IMR-90 (cell line): ENCODE measurements around the gene CHRNG. TPM values are rescaled to one million over a fixed set of nuclear protein-coding genes. Genes with fewer than 3 reads are reported as not detected.

ENCODE experiments used
- ATAC-seq: fragments of 200-7000 bp; cut with Tn5 transposase; 2 replicates; pipeline ENCODE4 v1.9.1; 2020; ENCODE audit warnings: low read depth, mild to moderate bottlenecking, moderate library complexity
- BruUV-seq: library from RNA; stranded (reverse); fragments of 400-500 nt; replicated peaks from 2 replicates; lab custom pipeline; 2021; lab: Mats Ljungman, UMichigan
- CTCF ChIA-PET: fragments of 300-600 bp; formaldehyde crosslinking; extraction: SDS; loops from one replicate; lab custom pipeline; 2021; ENCODE audit warnings: antibody characterized with exemption; lab: Yijun Ruan, JAX
- POLR2A ChIA-PET: fragments of 300-600 bp; sonication (Branson Sonifier 250); formaldehyde crosslinking; loops from one replicate; lab custom pipeline; 2022; ENCODE audit warnings: antibody characterized with exemption; ENCODE audit not compliant: unreplicated experiment; lab: Charles Lee
- DNase-seq: peaks from one replicate; pipeline ENCODE4 v3.0.0; 2013
- H2AFZ ChIP-seq: replicated peaks from 2 replicates; pipeline ENCODE3; 2013; ENCODE audit warnings: low read length, mild to moderate bottlenecking; ENCODE audit not compliant: poor library complexity
- H2AK5ac ChIP-seq: 2 replicates; pipeline ENCODE4 v1.6.1; 2013; ENCODE audit warnings: low read depth, low read length, inconsistent platforms
- H2AK9ac ChIP-seq: replicated peaks from 2 replicates; pipeline ENCODE3; 2013; ENCODE audit warnings: mild to moderate bottlenecking, low read depth, low read length, moderate library complexity; ENCODE audit not compliant: poor library complexity
- H2BK120ac ChIP-seq: 2 replicates; pipeline ENCODE4 v1.6.1; 2013; ENCODE audit warnings: low read depth, low read length, inconsistent platforms
- H2BK15ac ChIP-seq: 3 replicates; pipeline ENCODE4 v1.6.1; 2013; ENCODE audit warnings: low read depth, low read length, inconsistent platforms
- H2BK20ac ChIP-seq: 2 replicates; pipeline ENCODE4 v1.6.1; 2013; ENCODE audit warnings: low read depth, mild to moderate bottlenecking, inconsistent platforms, low read length, moderate library complexity
- H2BK5ac ChIP-seq: 2 replicates; pipeline ENCODE4 v1.6.1; 2013; ENCODE audit warnings: mild to moderate bottlenecking, low read depth, low read length, inconsistent platforms; ENCODE audit not compliant: poor library complexity, severe bottlenecking
- H3K14ac ChIP-seq: replicated peaks from 2 replicates; pipeline ENCODE4 v1.6.1; 2013; ENCODE audit warnings: low read depth, low read length, inconsistent platforms
- H3K18ac ChIP-seq: 2 replicates; pipeline ENCODE4 v1.6.1; 2013; ENCODE audit warnings: low read depth, low read length, control low read depth
- H3K23ac ChIP-seq: 2 replicates; pipeline ENCODE4 v1.6.1; 2013; ENCODE audit warnings: low read depth, low read length, inconsistent platforms
- H3K27ac ChIP-seq: 2 replicates; pipeline ENCODE4 v1.5.1; 2013; ENCODE audit warnings: mild to moderate bottlenecking, control low read depth, low read length; ENCODE audit not compliant: insufficient read depth
- H3K27me3 ChIP-seq: 2 replicates; pipeline ENCODE4 v1.6.1; 2013; ENCODE audit warnings: low read length; ENCODE audit not compliant: control insufficient read depth, insufficient read depth
- H3K36me3 ChIP-seq: 2 replicates; pipeline ENCODE4 v1.6.1; 2013; ENCODE audit warnings: low read length, mixed read lengths; ENCODE audit not compliant: control insufficient read depth, insufficient read depth
- H3K4ac ChIP-seq: 2 replicates; pipeline ENCODE4 v1.6.1; 2013; ENCODE audit warnings: low read depth, low read length, inconsistent platforms
- H3K4me1 ChIP-seq: 2 replicates; pipeline ENCODE4 v1.6.1; 2013; ENCODE audit warnings: low read length, mixed read lengths; ENCODE audit not compliant: control insufficient read depth, insufficient read depth
- H3K4me2 ChIP-seq: 2 replicates; pipeline ENCODE4 v1.6.1; 2013; ENCODE audit warnings: low read depth, mild to moderate bottlenecking, control low read depth, low read length, moderate library complexity
- H3K4me3 ChIP-seq: 2 replicates; pipeline ENCODE4 v1.5.1; 2013; ENCODE audit warnings: low read depth, mild to moderate bottlenecking, control low read depth, low read length, moderate library complexity; ENCODE audit not compliant: insufficient read depth
- H3K56ac ChIP-seq: 2 replicates; pipeline ENCODE4 v1.6.1; 2013; ENCODE audit warnings: low read length, inconsistent platforms; ENCODE audit not compliant: insufficient read depth; ENCODE audit errors: extremely low read depth
- H3K79me1 ChIP-seq, 2 experiments: 2 replicates each; pipeline ENCODE4 v1.6.1; 2013; ENCODE audit warnings: low read length in 2 of 2, inconsistent platforms in 1 of 2, low read depth in 1 of 2
- H3K9ac ChIP-seq: 2 replicates; pipeline ENCODE4 v1.6.1; 2013; ENCODE audit warnings: low read depth, low read length, control low read depth
- H3K9me1 ChIP-seq: 2 replicates; pipeline ENCODE4 v1.6.1; 2013; ENCODE audit warnings: low read length, inconsistent platforms; ENCODE audit not compliant: insufficient read depth
- H3K9me3 ChIP-seq: 2 replicates; pipeline ENCODE4 v1.6.1; 2013; ENCODE audit warnings: low read length; ENCODE audit not compliant: control insufficient read depth, insufficient read depth
- H4K20me1 ChIP-seq: 2 replicates; pipeline ENCODE4 v1.6.1; 2013; ENCODE audit warnings: low read length, inconsistent platforms; ENCODE audit not compliant: insufficient read depth
- H4K5ac ChIP-seq: 2 replicates; pipeline ENCODE4 v1.6.1; 2013; ENCODE audit warnings: mild to moderate bottlenecking, low read depth, low read length, control low read depth
- H4K8ac ChIP-seq, 2 experiments: 2 replicates each; pipeline ENCODE4 v1.6.1; 2013; ENCODE audit warnings: low read depth in 2 of 2, low read length in 2 of 2, control low read depth in 1 of 2, inconsistent platforms in 1 of 2
- H4K91ac ChIP-seq: 2 replicates; pipeline ENCODE4 v1.6.1; 2013; ENCODE audit warnings: low read depth, low read length, inconsistent platforms; ENCODE audit not compliant: insufficient read depth
- BHLHE40 ChIP-seq: fragments of 150-350 bp; IDR thresholded peaks from 2 replicates; pipeline ENCODE4 v1.6.1; 2016; ENCODE audit warnings: mild to moderate bottlenecking, low read depth, low read length
- CEBPB ChIP-seq: IDR thresholded peaks from 2 replicates; pipeline ENCODE4 v1.6.1; 2012; ENCODE audit warnings: low read depth, low read length, improper control_type of control experiment
- CHD1 ChIP-seq: IDR thresholded peaks from 2 replicates; pipeline ENCODE4 v1.6.1; 2012; ENCODE audit warnings: low read depth, low read length, improper control_type of control experiment
- FOS ChIP-seq: fragments of 150-350 bp; IDR thresholded peaks from 2 replicates; pipeline ENCODE4 v1.6.1; 2016; ENCODE audit warnings: low read depth, low read length
- MAFK ChIP-seq: IDR thresholded peaks from 2 replicates; pipeline ENCODE4 v1.6.1; 2012; ENCODE audit warnings: low read depth, low read length, improper control_type of control experiment
- MAZ ChIP-seq: IDR thresholded peaks from 2 replicates; pipeline ENCODE4 v1.6.1; 2012; ENCODE audit warnings: low read depth, mild to moderate bottlenecking, low read length, improper control_type of control experiment, moderate library complexity, borderline replicate concordance
- MXI1 ChIP-seq: IDR thresholded peaks from 2 replicates; pipeline ENCODE4 v1.6.1; 2012; ENCODE audit warnings: low read depth, mild to moderate bottlenecking, low read length, moderate library complexity, borderline replicate concordance
- RAD21 ChIP-seq: IDR thresholded peaks from 2 replicates; pipeline ENCODE4 v1.6.1; 2012; ENCODE audit warnings: low read length, improper control_type of control experiment
- RFX5 ChIP-seq: IDR thresholded peaks from 2 replicates; pipeline ENCODE4 v1.8.0; 2012; ENCODE audit warnings: low read depth, mild to moderate bottlenecking, low read length, moderate library complexity
- SMC3 ChIP-seq: fragments of 150-350 bp; IDR thresholded peaks from 2 replicates; pipeline ENCODE4 v1.6.1; 2016; ENCODE audit warnings: low read depth, mild to moderate bottlenecking, antibody characterized with exemption, low read length, moderate library complexity
- WGBS, 2 experiments: methylation state at CpG; one replicate each; pipeline versions ENCODE4 v1.1.5 to v1.1.7; 2013; ENCODE audit warnings: missing lambda C conversion rate in 2 of 2; ENCODE audit not compliant: insufficient read length in 1 of 2; ENCODE audit errors: extremely low coverage in 2 of 2; 5-methylcytosine and 5-hydroxymethylcytosine counted together
- dilution Hi-C: fragments of 300-500 bp; cut with HindIII; formaldehyde crosslinking; loops from one replicate; pipeline ENCODE4 v1.14.3; 2018; ENCODE audit warnings: low sequenced_read_pairs; ENCODE audit not compliant: unreplicated experiment
- in situ Hi-C: fragments of 300-500 bp; cut with MboI; formaldehyde crosslinking; loops from 3 replicates; pipeline ENCODE4 v1.14.3; 2019; ENCODE audit warnings: low sequenced_read_pairs, inconsistent platforms, mixed read lengths
- intact Hi-C: fragments of 100-400 bp; cut with micrococcal nuclease; formaldehyde crosslinking; loops from 2 replicates; pipeline ENCODE4 v1.10.0; 2022
- polyA plus RNA-seq, 3 experiments: library from polyadenylated mRNA; depleted of rRNA; stranded (reverse); fragments of >200 nt; gene quantifications; 2 replicates each; pipeline ENCODE4 v1.2.3, GENCODE V29; 2012; ENCODE audit warnings: low replicate concordance in 1 of 3
- total RNA-seq: library from RNA; depleted of rRNA; stranded (reverse); fragments of >200 nt; gene quantifications from 2 replicates; pipeline ENCODE4 v1.2.3, GENCODE V29; 2012
- TF ChIP-seq, protein P1 (sequence below): conservative IDR thresholded peaks from 2 replicates; pipeline ENCODE4 v1.5.1; 2012; ENCODE audit warnings: mild to moderate bottlenecking, low read depth, low read length, improper control_type of control experiment
- TF ChIP-seq, protein P2 (sequence below): fragments of 150-350 bp; IDR thresholded peaks from 2 replicates; pipeline ENCODE4 v1.6.1; 2017; ENCODE audit warnings: mild to moderate bottlenecking, antibody characterized with exemption, low read length, low read depth
- TF ChIP-seq, protein P3 (sequence below): fragments of 150-350 bp; IDR thresholded peaks from 2 replicates; pipeline ENCODE4 v1.6.1; 2016; ENCODE audit warnings: low read depth, mild to moderate bottlenecking, low read length, moderate library complexity, borderline replicate concordance

The CHRNG gene
- total and polyA plus RNA-seq, 2 of the 4 experiments (the other 2 are of a cell fraction), result not detected

DNA sequence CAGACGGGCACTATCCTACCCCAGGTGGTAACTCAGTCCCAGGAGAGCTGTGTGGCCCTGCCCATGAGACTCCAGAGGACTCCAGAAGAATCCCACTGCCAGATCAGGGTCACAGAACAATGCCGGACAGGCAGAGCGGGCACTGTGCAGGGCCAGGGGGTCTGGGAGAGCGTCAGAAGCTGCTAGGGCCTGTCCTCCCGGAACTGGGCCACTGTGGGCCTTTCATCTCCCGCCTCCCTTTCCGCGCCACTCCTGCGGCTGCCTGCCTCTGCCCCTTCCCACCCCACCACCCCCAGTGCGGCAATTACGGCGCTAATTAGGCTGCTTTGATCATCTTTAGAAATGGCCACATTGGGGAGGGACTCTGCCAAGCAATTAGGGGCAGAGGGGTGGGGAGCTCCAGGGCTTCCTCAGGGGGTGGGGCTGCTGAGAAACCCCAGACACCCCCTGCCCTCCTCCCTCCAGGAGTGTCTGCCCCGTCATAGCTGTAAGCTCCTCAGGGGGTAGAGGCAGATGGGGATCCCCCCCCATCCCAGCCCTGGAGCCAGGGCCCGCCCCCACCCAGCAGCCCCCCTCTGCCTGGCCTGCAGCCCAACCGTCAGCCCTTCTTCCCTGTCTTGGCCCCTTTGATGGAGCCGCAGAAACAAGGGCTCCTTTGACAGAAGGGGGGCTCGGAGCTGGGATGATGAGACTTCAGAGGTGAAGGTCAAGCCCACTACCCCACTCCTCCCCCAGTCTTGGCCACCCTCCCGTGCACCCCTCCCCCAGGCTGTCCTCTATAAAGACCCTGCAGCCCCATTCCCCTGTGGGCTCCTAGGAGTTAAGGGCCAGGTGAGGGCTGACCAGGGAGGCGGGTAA lies 19.7 kb upstream of the CHRNG start, which contains the start of gene PRSS56:
Gene PRSS56, plus strand, starts transcription at position 808 of the 858 bp plus-strand sequence. CDS start 211 bp downstream, outside the sequence.
- WGBS, 2 experiments, result 54% methylated on average over 2 of the region's 19 CpGs; no CpG with 5 or more reads in 1 of the 2 experiments
- H3K9ac ChIP-seq, result no peak within 1 kb of the TSS
- no peak within 1 kb of the TSS for H2BK5ac ChIP-seq
- H3K56ac ChIP-seq, result no peak within 1 kb of the TSS
- H4K20me1 ChIP-seq, result no peaks in the 10 kb centered on the region
- no peak within 1 kb of the TSS for H3K4me3 ChIP-seq
- no peak within 1 kb of the TSS for H2BK20ac ChIP-seq
- TF ChIP-seq MAZ, result no peak
- TF ChIP-seq, protein P1, sequence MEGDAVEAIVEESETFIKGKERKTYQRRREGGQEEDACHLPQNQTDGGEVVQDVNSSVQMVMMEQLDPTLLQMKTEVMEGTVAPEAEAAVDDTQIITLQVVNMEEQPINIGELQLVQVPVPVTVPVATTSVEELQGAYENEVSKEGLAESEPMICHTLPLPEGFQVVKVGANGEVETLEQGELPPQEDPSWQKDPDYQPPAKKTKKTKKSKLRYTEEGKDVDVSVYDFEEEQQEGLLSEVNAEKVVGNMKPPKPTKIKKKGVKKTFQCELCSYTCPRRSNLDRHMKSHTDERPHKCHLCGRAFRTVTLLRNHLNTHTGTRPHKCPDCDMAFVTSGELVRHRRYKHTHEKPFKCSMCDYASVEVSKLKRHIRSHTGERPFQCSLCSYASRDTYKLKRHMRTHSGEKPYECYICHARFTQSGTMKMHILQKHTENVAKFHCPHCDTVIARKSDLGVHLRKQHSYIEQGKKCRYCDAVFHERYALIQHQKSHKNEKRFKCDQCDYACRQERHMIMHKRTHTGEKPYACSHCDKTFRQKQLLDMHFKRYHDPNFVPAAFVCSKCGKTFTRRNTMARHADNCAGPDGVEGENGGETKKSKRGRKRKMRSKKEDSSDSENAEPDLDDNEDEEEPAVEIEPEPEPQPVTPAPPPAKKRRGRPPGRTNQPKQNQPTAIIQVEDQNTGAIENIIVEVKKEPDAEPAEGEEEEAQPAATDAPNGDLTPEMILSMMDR, result no peak
- TF ChIP-seq SMC3, result no peak
- TF ChIP-seq RFX5, result no peak
- TF ChIP-seq, protein P2, sequence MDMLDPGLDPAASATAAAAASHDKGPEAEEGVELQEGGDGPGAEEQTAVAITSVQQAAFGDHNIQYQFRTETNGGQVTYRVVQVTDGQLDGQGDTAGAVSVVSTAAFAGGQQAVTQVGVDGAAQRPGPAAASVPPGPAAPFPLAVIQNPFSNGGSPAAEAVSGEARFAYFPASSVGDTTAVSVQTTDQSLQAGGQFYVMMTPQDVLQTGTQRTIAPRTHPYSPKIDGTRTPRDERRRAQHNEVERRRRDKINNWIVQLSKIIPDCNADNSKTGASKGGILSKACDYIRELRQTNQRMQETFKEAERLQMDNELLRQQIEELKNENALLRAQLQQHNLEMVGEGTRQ, result no peak
- TF ChIP-seq MAFK, result no peak
- no peak for TF ChIP-seq FOS
- TF ChIP-seq, protein P3, sequence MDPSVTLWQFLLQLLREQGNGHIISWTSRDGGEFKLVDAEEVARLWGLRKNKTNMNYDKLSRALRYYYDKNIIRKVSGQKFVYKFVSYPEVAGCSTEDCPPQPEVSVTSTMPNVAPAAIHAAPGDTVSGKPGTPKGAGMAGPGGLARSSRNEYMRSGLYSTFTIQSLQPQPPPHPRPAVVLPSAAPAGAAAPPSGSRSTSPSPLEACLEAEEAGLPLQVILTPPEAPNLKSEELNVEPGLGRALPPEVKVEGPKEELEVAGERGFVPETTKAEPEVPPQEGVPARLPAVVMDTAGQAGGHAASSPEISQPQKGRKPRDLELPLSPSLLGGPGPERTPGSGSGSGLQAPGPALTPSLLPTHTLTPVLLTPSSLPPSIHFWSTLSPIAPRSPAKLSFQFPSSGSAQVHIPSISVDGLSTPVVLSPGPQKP, result no peak
- no peak for TF ChIP-seq CHD1
- TF ChIP-seq RAD21, result no peak
- no peak for TF ChIP-seq CEBPB
- TF ChIP-seq BHLHE40, result no peak
- TF ChIP-seq MXI1, result no peak
- ChIA-PET POLR2A (no interaction called here), CTCF (no interaction called here)
- no peak within 1 kb of the TSS for H4K5ac ChIP-seq
- no peak within 1 kb of the TSS for H3K27ac ChIP-seq
- BruUV-seq, result no TSS peak
- intact Hi-C loops, result no loop called here
- ATAC-seq (no peak), DNase-seq (no peak)
- H4K8ac ChIP-seq, result no peak within 1 kb of the TSS
- H3K4me2 ChIP-seq, result no peak within 1 kb of the TSS
- no peak within 1 kb of the TSS for H3K18ac ChIP-seq
- H2AK9ac ChIP-seq, result no peak within 1 kb of the TSS
- in situ Hi-C loops, result no loop called here
- H3K14ac ChIP-seq, result no peak within 1 kb of the TSS
- no peaks in the 10 kb centered on the region for H3K9me1 ChIP-seq
- H2BK15ac ChIP-seq, result no peak within 1 kb of the TSS
- no peak within 1 kb of the TSS for H2BK120ac ChIP-seq
- no peak within 1 kb of the TSS for H4K91ac ChIP-seq
- H3K4me1 ChIP-seq, result no peaks in the 10 kb centered on the region
- H2AK5ac ChIP-seq, result no peak within 1 kb of the TSS
- H3K36me3 ChIP-seq, result no peaks in the 10 kb centered on the region
- H3K27me3 ChIP-seq, result peaks cover 72% of the 10 kb centered on the region
- dilution Hi-C loops, result no loop called here
- H2AFZ ChIP-seq, result no peak within 1 kb of the TSS
- H3K79me1 ChIP-seq, result no peaks in the 10 kb centered on the region
- no peaks in the 10 kb centered on the region for H3K9me3 ChIP-seq
- H3K23ac ChIP-seq, result no peak within 1 kb of the TSS
- H3K4ac ChIP-seq, result no peak within 1 kb of the TSS
